Fibroblast of skin of right quadriceps (primary cell): ENCODE measurements around the gene LIAS.
"Not testable (repeated sequence)": the region's sequence is repeated elsewhere in the genome, so short reads cannot be mapped to it uniquely, and the experiment has no call there.

ENCODE experiments used
- DNase-seq: peaks from one replicate; pipeline ENCODE4 v3.0.0-alpha.2; 2013

Gene LIAS

GRCh38 chr4:39453738-39454137 is 5.1 kb upstream of the LIAS start:
- no peak for DNase-seq

- DNase-seq = no peak
Measured at GRCh38 chr4:39455486-39455885, 3.4 kb upstream of the LIAS start.

- DNase-seq = no peak
Measured at GRCh38 chr4:39456946-39457763, 1.7 kb upstream of the LIAS start.

DNA sequence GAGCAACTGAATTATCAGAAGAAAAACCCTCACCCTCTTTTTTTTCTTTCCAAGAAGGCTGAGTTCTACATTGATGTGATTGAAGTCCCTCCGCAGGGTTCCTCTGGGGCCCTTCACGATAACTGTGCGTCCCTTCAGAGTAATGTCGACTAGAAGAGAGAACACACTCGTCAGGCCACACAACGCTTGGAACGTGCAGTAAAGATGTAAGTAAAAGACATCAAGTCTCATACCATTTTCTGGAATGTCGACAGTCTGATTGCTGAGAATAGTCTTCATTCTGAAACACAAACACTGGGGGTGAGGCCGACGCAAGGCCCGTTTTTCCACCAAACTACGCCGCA is 723 bp upstream of the LIAS start:
- DNase-seq = not testable (repeated sequence)

- DNase-seq = peak; percentile 84
Measured at GRCh38 chr4:39464886-39465501, 6.1 kb downstream of the LIAS start.

- no peak for DNase-seq
Measured at GRCh38 chr4:39466747-39467146, 7.9 kb downstream of the LIAS start.

DNA sequence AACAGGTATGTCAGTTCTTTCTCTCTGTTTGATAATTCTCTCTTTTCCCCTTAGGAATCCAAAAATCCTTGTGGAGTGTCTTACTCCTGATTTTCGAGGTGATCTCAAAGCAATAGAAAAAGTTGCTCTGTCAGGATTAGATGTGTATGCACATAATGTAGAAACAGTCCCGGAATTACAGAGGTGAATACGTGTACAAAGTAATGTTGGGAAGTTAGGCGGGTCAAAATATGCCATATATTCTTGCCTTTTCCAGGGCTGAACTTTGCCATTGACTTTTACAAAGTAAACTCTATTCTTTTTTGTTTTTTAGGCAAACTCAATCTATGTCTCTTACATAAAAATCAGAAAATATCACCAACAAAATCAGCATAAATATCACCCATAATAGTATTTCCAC is 8.6 kb downstream of the LIAS start:
- DNase-seq = no peak

DNA sequence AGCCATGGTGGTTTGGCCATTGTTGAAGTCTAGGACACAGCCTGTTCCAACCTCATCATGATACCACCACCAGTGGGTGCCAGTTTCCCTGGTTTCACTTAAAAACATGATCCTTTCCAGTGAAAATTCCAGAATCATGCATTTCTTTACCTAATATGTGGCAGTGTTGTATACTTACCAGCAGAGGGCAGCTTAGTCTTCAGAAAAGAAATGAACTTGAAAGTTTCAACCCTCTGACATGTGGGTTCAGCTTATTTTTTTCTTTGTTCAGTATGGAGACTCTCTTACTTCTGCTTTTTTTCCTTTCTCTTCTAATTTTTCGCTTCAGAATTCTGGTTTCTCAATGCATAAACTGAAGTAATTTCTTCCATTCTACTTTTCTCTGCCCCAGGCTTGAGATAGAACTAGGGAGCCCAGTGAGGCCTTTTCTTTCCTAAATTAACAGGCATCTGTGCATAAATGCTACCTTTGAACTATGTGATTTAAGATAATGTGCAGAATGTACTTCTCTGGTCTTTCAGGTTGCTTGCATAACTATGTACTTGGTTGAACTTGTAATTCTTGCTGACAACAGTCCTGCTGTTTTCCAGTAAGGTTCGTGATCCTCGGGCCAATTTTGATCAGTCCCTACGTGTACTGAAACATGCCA is 10.7 kb downstream of the LIAS start:
- peak; percentile 84 for DNase-seq

DNA sequence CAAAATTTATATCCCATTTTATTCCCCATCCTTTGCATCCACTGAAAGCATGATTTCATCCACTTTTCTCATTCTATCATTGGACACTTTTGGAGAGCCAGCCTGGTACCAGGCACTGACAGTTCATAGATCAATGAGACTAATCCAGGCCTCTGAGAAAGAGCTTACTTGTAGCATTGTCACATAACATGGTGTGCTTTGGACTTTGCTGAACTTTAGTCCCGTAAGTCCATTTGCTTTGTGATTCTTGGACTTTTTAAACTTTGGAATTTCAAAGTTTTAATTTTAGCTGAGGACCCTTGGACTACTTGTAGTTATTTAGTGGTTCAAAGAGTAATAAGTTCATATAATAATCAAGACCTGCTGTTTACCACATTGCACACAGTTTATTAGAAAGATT is 11.5 kb downstream of the LIAS start:
- no peak for DNase-seq

- DNase-seq = peak; percentile 36
Measured at GRCh38 chr4:39472396-39472795, 13.5 kb downstream of the LIAS start.

GRCh38 chr4:39476187-39476895 is 17.5 kb downstream of the LIAS start:
- DNase-seq = no peak

DNA sequence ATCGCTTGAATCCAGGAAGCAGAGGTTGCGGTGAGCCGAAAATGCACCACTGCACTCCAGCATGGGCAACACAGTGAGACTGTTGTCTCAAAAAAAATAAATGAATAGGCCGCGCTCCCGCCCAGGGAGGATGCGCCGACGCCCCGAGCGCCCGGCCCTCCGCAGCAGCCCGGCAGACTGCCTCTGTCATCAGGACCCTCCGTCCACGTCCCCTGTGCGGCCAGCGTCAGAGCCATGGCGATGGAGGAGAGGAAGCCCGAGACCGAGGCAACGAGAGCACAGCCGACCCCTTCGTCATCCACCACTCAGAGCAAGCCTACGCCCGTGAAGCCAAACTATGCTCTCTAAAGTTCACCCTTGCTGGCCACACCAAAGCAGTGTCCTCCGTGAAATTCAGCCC is 21.4 kb downstream of the LIAS start:
- no peak for DNase-seq

DNA sequence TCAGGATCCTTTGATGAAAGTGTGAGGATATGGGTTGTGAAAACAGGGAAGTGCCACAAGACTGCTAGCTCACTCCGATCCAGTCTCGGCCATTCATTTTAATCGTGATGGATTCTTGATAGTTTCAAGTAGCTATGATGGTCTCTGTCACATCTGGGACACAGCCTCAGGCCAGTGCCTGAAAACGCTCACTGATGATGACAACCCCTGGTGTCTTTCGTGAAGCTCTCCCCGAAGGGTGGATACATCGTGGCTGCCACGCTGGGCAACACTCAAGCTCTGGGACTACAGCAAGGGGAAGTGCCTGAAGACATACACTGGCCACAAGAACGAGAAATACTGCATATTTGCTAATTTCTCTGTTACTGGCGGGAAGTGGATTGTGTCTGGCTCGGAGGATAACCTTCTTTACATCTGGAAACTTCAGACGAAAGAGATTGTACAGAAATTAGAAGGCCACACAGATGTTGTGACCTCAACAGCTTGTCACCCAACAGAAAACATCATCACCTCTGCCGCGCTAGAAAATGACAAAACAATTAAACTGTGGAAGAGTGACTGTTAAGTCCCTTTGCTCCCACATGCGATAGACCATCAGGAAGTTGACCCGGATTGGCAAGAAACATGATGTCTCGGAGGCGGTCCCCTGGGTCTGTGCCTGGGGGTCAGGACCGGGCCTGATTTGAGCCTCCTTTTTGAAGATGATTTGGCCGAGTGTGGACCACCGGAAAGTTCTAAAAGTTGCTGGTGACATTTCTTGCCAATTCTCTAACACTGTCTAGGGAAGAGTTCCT is 22.2 kb downstream of the LIAS start:
- no peak for DNase-seq

DNA sequence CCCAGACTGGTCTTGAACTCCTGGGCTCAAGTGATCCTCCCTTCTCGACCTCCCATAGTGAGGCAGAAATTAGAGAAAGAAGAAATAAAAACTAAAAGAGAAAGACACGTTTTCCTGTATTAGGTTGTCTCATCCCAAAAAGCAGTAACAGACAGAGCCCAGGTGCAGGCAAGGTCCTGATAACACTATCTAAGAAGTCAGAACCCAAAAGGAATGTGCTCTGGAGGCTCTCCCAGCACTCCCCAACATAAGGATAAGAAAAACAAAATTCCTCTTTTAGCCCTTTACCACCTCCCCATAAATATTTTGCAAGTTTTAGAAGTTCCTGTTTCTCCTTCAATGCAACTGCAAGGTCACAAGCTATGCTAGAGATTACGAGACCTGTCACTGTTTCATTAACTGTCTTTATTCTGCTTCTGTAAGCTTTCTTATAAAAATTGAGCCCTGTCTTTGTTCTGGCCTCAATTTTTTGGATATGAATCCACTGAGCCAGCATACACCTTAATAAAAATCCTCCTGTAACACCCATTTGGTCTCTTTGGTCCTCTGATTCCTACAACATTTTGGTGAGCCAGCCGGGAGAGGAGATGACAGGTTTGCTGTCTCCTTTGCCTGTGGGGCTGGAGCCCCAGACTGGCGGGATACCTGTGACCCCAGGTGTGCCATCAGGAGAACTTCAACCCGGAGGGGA is 25.9 kb downstream of the LIAS start:
- DNase-seq = no peak

DNA sequence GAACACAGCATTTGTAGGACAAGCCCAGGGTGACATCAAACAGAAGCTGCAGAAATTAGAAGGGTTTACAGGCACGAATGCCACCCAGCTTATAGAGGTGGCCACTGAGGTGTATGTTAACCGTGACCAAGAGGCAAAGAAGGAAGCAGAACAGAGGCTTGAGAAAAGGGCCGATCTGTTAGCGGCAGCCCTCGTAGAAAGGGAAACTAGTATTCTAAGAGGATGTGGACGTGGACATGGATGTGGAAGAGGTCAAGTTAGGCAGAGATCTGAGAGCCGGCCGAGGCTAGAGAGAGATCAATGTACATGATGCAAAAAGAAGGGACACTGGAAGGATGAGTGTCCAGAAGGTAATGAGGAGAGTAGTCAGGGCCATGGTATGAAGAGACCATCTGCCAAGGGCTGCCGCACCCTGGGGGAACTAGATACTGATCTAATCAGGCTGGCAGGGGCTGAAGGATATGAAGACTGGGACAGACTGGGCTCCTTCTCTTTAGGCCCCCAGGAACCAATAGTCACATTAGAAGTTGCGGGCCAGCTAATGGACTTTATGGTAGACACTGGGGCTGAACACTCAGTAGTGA is 27.5 kb downstream of the LIAS start:
- no peak for DNase-seq

GRCh38 chr4:39490322-39490721 is 31.5 kb downstream of the LIAS start:
- no peak for DNase-seq

- DNase-seq = no peak
Measured at GRCh38 chr4:39494354-39494753, 35.5 kb downstream of the LIAS start.

DNA sequence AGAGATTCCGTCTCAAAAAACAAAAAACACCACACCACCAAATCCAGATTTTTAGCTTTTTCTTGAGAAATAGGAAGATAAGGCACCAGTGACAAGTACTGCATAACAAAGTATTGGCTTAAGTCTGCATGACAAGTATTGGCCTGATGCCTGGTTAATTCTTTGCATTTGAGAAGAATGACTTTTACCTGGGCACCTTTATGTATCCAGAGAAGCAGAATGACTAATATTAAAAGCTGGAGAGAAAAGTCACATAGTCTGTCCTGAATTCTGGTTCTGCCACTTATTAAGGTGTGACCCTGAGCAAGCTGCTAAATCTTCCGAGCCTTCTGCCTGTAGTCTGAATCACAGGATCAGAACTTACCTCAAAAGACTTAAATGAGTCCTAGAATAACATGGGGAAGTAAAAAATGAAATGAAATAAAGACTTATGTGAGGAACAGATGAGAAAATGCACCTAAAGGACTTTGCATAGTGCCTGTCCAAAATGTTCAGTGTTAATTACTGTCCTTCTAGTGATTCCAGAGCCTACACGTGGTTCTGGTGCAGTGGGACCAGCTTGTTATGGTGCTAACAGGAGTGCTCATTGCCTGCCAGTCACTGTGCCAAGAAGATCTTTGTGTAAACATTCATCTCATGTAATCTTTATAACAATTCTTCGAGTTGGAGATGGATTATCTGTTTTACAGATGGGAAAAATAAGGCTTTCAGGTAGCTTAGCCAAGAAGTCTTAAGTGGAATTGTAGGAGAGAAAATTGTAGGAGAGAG is 36.8 kb downstream of the LIAS start:
- DNase-seq = no peak

- no peak for DNase-seq
Measured at GRCh38 chr4:39497909-39498726, 39.3 kb downstream of the LIAS start.

DNA sequence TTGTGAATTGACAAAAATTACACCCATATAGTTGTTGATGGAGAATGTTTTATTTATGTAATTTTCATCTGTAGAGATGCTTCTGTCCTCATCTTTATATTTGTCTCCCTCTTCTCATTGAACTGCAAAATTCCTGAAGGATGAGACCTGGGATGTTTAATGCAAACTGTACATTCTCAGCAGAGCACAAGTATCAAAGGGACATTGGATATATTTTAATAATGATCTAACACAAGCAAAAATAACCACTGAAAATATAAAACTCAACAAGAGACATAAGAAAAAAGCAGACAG is 39.8 kb downstream of the LIAS start:
- no peak for DNase-seq
